ENCODE results near the gene MED15.

DNA sequence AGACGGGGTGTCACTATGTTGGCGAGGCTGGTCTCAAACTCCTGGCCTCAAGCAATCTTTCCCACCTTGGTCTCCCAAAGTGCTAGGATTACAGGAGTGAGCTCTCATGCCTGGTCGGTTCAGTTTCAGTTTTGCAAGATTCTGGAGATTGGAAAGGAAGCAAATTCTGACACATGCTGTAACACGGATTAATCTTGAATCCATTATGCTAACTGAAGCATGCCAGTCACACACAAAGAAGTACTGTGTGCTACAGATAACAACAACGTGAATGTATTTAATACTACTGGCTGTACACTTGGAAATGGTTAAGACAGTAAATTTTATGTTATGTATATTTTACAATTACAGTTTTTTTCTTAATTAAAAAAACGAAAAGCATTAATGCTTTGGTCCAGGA, 107.6 kb downstream of the MED15 start:
- no peak for TF ChIP-seq CTCF (IDR thresholded peaks at IDR 0.05 in 8 of 11, conservative IDR thresholded peaks at IDR 0.05 in 3 of 11)
- no peak for TF ChIP-seq POLR2A (IDR thresholded peaks at IDR 0.05)
